ENCODE data around the gene ATP2B2.

Gene ATP2B2

GRCh38 chr3:10528046-10528445, 22.7 kb upstream of the ATP2B2 start:
- H3K27ac ChIP-seq = peak overlapping the region; percentile 32; the same call in 1 of the 2 replicates
- TF ChIP-seq, protein P1, sequence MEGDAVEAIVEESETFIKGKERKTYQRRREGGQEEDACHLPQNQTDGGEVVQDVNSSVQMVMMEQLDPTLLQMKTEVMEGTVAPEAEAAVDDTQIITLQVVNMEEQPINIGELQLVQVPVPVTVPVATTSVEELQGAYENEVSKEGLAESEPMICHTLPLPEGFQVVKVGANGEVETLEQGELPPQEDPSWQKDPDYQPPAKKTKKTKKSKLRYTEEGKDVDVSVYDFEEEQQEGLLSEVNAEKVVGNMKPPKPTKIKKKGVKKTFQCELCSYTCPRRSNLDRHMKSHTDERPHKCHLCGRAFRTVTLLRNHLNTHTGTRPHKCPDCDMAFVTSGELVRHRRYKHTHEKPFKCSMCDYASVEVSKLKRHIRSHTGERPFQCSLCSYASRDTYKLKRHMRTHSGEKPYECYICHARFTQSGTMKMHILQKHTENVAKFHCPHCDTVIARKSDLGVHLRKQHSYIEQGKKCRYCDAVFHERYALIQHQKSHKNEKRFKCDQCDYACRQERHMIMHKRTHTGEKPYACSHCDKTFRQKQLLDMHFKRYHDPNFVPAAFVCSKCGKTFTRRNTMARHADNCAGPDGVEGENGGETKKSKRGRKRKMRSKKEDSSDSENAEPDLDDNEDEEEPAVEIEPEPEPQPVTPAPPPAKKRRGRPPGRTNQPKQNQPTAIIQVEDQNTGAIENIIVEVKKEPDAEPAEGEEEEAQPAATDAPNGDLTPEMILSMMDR (conservative IDR thresholded peaks at IDR 0.05) = no peak

DNA sequence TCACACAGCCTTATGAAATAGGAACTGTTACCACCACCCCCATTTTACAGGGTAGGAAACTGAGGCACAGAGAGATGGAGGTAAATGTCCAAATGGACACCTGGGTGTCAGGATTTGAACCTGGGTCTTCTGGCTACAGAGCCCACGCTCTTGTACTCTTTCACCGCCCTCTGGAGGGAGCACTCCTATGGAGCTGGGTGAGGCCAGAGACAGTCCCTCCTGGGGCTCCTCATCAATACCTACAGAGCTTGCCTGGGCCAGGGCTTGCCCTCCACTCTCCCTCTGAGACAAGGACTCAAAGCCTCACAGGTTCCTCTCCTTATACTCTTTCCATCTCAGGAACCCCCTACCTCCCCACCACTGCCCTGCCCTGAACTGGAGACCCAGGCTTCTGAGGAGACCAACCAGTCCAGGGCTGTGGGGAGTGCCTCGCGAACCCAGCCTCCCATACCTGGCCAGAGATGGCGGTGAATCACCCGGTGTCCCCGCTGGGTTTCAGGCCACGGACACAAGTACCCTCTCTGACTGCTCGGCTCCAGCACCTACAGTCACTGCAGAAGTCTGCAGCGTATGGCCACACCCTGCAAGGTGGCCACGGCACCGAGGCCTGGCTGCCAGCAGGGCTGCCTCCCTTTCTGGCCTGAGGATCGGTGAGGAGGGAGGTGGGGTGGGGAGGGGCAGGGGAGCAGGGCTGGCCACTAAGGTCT, 22.1 kb upstream of the ATP2B2 start:
- TF ChIP-seq, protein P1 (conservative IDR thresholded peaks at IDR 0.05) = no peak
- peak overlapping the region; percentile 32; the same call in 1 of the 2 replicates for H3K27ac ChIP-seq

DNA sequence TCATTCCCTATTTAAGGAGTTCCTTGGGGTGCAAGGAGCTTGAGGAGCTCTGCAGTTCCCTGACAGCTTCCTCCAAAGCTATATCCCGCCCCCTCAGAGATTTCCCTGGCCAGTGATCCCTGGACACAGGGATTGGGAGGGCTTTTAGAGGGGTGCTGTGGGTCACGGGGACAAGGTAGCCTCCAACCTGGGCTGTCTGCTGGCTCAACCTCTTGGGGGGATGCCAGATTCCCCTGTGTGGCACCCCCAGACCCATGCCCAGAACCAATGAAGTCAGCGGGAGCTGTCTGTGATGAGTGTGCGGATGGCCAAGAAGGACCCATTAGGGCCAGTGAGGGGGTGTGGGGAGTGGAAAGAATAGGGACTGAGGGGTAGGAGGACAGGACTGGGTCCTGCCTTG, 21.0 kb upstream of the ATP2B2 start:
- TF ChIP-seq, protein P1 (conservative IDR thresholded peaks at IDR 0.05) = no peak
- no peak overlapping the region for H3K27ac ChIP-seq

DNA sequence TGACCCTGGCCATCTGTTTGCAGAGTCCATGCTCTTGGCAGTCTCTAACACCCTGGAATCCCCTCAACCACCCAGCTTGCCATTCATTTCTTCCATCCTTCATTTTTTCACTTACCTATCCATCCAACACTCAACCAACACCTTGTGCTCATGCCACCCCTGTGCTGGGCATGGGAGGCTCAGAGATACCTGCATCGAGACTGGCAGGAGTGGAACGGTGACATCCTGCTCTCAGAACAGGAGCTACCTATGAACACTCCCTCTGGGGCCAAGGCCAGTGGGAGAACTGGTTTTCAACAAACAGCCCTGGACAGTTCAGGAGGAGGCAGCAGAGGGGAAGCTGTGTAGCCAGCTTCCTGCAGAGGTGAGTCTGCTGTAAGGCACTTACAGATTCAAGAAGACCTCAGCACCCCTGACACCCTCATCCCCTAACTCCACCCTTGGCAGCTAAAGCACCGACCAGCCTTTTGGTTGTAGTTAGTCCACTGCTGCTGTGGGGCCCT, 19.5 kb upstream of the ATP2B2 start:
- TF ChIP-seq, protein P1 (conservative IDR thresholded peaks at IDR 0.05) = no peak
- H3K27ac ChIP-seq = peak overlapping the region; percentile 45

DNA sequence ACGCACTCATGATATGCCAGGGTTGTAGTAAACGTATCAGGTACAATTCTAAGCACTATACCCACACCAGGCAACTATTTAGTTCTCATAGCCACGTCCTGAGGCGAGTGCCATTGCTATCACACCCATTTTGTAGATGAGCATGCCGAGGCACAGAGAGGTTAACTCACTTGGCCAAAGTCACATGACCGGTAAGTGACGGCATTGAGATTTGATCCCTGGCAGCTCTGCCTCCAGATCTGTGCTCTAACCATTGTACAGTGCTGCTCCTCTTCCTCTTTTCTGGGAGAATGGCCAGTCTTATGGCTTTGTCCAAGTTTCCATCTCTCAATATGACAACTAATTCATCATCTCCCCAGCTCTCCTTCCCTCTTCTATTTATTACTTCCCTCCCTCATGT, 18.9 kb upstream of the ATP2B2 start:
- TF ChIP-seq, protein P1 (conservative IDR thresholded peaks at IDR 0.05) = no peak
- H3K27ac ChIP-seq = no peak overlapping the region; the same call in 1 of the 2 replicates

DNA sequence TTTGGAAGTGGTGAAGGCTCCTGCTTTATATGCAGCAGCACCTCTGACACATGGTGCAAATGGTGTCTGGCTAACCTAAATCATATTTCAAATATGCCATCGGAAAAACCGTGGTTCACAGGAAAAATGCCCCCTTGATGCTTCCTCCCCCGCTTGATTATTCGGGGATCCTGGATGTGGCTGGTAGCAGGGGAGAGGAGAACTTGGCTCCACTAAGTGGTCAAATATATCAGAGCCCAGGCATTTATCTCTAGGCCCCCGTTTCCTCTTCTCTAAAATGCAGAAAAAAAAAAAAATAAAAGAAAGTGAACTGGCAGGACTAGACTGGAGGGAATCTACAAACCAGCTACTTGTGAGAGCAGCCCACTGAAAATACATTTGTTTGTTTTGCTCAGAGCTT, 18.2 kb upstream of the ATP2B2 start:
- TF ChIP-seq, protein P1 (conservative IDR thresholded peaks at IDR 0.05) = no peak
- H3K27ac ChIP-seq = no peak overlapping the region

GRCh38 chr3:10522646-10523303, 17.4 kb upstream of the ATP2B2 start:
- TF ChIP-seq, protein P1 (conservative IDR thresholded peaks at IDR 0.05) = no peak

More at GRCh38 chr3:10522646-10523303, 17.4 kb upstream of the ATP2B2 start:
- no peak overlapping the region for H3K27ac ChIP-seq
